GM23248 (cell line): Measurements from ENCODE around the gene CLDN14. TPM values are rescaled to one million over a fixed set of nuclear protein-coding genes. Genes with fewer than 3 reads are reported as not detected.

Experiments used
- DNase-seq: peaks from one replicate; pipeline ENCODE4 v3.0.0-alpha.2; 2015
- H2AFZ ChIP-seq: fragments of 200-600 bp; sonication (generic); 2 replicates; pipeline ENCODE4 v1.6.1; 2016; ENCODE audit warnings: antibody characterized with exemption
- H3F3A ChIP-seq: fragments of 200-600 bp; sonication (generic); 2 replicates; pipeline ENCODE4 v1.6.1; 2016; ENCODE audit warnings: mild to moderate bottlenecking, antibody characterized with exemption, mixed run types; ENCODE audit not compliant: insufficient read depth
- H3K27ac ChIP-seq: fragments of 200-600 bp; sonication (generic); 2 replicates; pipeline ENCODE4 v1.5.1; 2016; ENCODE audit warnings: mild to moderate bottlenecking
- H3K27me3 ChIP-seq: fragments of 200-600 bp; sonication (generic); replicated peaks from 2 replicates; pipeline ENCODE4 v1.6.1; 2016; ENCODE audit warnings: mild to moderate bottlenecking; ENCODE audit not compliant: insufficient read depth
- H3K36me3 ChIP-seq: fragments of 200-600 bp; sonication (generic); 2 replicates; pipeline ENCODE4 v1.6.1; 2016; ENCODE audit warnings: low read depth, mild to moderate bottlenecking
- H3K4me1 ChIP-seq: fragments of 200-600 bp; sonication (generic); 2 replicates; pipeline ENCODE4 v1.6.1; 2016; ENCODE audit warnings: mild to moderate bottlenecking; ENCODE audit not compliant: insufficient read depth
- H3K4me2 ChIP-seq: fragments of 200-600 bp; sonication (generic); one replicate; pipeline ENCODE4 v1.6.1; 2016; ENCODE audit warnings: mild to moderate bottlenecking; ENCODE audit not compliant: unreplicated experiment
- H3K4me3 ChIP-seq: fragments of 200-600 bp; sonication (generic); 2 replicates; pipeline ENCODE4 v1.5.1; 2016; ENCODE audit warnings: mild to moderate bottlenecking
- H3K79me2 ChIP-seq: fragments of 200-600 bp; sonication (generic); 2 replicates; pipeline ENCODE4 v1.6.1; 2016; ENCODE audit warnings: mild to moderate bottlenecking; ENCODE audit not compliant: insufficient read depth
- H3K9ac ChIP-seq: fragments of 200-600 bp; sonication (generic); 2 replicates; pipeline ENCODE4 v1.6.1; 2016; ENCODE audit warnings: mild to moderate bottlenecking
- H3K9me2 ChIP-seq: fragments of 200-600 bp; sonication (generic); 2 replicates; pipeline ENCODE4 v1.6.1; 2016; ENCODE audit warnings: mixed run types, mild to moderate bottlenecking, moderate library complexity; ENCODE audit not compliant: insufficient read depth
- H3K9me3 ChIP-seq: fragments of 200-600 bp; sonication (generic); one replicate; pipeline ENCODE4 v1.6.1; 2017; ENCODE audit warnings: low read depth
- H4K20me1 ChIP-seq: fragments of 200-600 bp; sonication (generic); 2 replicates; pipeline ENCODE4 v1.6.0; 2016; ENCODE audit not compliant: insufficient read depth
- EZH2 ChIP-seq: fragments of 200-600 bp; sonication (generic); IDR thresholded peaks from 2 replicates; pipeline ENCODE4 v1.6.1; 2018; ENCODE audit warnings: antibody characterized with exemption, mild to moderate bottlenecking; ENCODE audit not compliant: insufficient read depth, poor library complexity, severe bottlenecking
- EZH2phosphoT487 ChIP-seq: fragments of 200-600 bp; sonication (generic); IDR thresholded peaks from 2 replicates; pipeline ENCODE4 v1.6.1; 2018; ENCODE audit warnings: antibody characterized with exemption, moderate library complexity, mild to moderate bottlenecking, low read depth; ENCODE audit not compliant: insufficient read depth
- WGBS, 2 experiments: methylation state at CpG; one replicate each; pipeline ENCODE4 v1.1.6; 2015 to 2017; ENCODE audit warnings: low lambda C conversion rate in 2 of 2, low coverage in 1 of 2; ENCODE audit errors: missing lambda C conversion rate in 2 of 2; 5-methylcytosine and 5-hydroxymethylcytosine counted together
- in situ Hi-C: fragments of 300-500 bp; cut with MboI; formaldehyde crosslinking; loops from 2 replicates; pipeline ENCODE4 v1.15.0; 2020
- polyA plus RNA-seq: library from polyadenylated mRNA; unstranded; fragments of >200 nt; fragmentation: Nextera tagmentation; extraction: Ambion mirVana; gene quantifications from 2 replicates; pipeline ENCODE4 v1.2.1, GENCODE V29; 2016
- total RNA-seq: library from RNA; depleted of rRNA; stranded (reverse); fragments of >200 nt; shearing (Covaris generic); gene quantifications from 2 replicates; pipeline ENCODE4 v1.2.3, GENCODE V29; 2014

Gene CLDN14
- total and polyA plus RNA-seq, 2 experiments from 2014 or later: not detected

DNA sequence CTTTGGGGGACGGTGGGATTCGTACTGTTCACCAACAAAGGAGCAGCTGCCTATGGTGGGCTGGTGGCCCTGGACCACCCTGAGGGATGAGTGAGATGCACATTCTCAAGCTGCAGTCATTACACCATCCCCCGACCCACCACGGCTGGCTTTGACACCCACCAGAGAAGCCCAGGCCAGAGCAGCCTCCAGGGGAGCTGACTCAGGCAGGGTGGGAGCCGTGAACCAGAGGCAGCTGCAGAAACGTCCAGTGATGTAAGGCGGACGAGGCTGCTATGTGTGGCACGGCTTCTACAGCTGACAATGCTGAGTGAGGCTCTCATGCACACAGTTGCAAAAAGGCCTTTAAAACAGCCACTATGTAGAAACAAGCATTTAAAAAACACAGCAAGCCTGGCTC is 54.6 kb downstream of the CLDN14 start:
- H3K4me2 ChIP-seq: no peak overlapping the region
- peaks cover 8% of the 10 kb centered on the region; the same call in 1 of the 2 replicates for H3F3A ChIP-seq
- H2AFZ ChIP-seq: no peak overlapping the region
- peak; percentile 25 for DNase-seq
- no peak overlapping the region for H3K9ac ChIP-seq
- H3K9me3 ChIP-seq: no peaks in the 10 kb centered on the region
- H3K79me2 ChIP-seq: no peaks in the 10 kb centered on the region
- WGBS, 2 experiments: 83 to 84% methylated on average over 9 of the region's 9 CpGs
- in situ Hi-C loops: loop anchor here (10.0 kb wide), 1 partner anchor 170 kb away; no protein-coding TSS in a partner anchor
- H3K27ac ChIP-seq: no peak overlapping the region
- no peaks in the 10 kb centered on the region for H3K9me2 ChIP-seq
- no peaks in the 10 kb centered on the region for H4K20me1 ChIP-seq
- no peaks in the 10 kb centered on the region for H3K27me3 ChIP-seq
- peaks cover 9% of the 10 kb centered on the region for H3K4me1 ChIP-seq
- no peak overlapping the region for H3K4me3 ChIP-seq
- TF ChIP-seq EZH2phosphoT487: no peak
- TF ChIP-seq EZH2: no peak
- no peaks in the 10 kb centered on the region for H3K36me3 ChIP-seq

DNA sequence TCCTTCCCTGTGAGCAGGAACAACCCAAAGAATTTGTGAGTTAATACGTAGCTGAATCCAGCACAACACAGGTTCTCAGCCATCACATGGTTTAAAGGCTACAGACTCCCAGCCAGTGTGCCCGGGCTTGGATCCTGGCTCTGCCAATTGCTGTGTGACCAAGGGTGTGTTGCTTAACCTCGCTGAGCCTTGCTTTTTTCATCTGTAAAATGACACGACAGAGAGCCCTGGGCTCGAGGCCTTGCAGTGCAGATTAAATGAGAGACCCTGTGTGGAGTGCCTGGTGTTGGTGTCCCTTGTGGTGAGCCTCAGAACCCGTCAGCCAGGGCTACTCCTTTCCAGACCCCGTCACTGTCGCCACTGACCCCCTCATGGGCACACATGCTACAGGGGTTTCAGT is 55.3 kb downstream of the CLDN14 start:
- Histone ChIP-seq H4K20me1 (no peaks in the 10 kb centered on the region), H3K27ac (no peak overlapping the region), H3K9ac (no peak overlapping the region), H3K4me2 (no peak overlapping the region), H3K27me3 (no peaks in the 10 kb centered on the region), H3K9me3 (no peaks in the 10 kb centered on the region), H3K79me2 (no peaks in the 10 kb centered on the region), H3K36me3 (no peaks in the 10 kb centered on the region), H3F3A (0 out of 2 replicates have a peak, but pooled peaks cover 6% of the 10 kb centered on the region), H3K9me2 (no peaks in the 10 kb centered on the region), H3K4me1 (peaks cover 6% of the 10 kb centered on the region), H3K4me3 (no peak overlapping the region), H2AFZ (no peak overlapping the region)
- no peak for TF ChIP-seq EZH2
- TF ChIP-seq EZH2phosphoT487: no peak
- no peak for DNase-seq
- in situ Hi-C loops: loop anchor here (10.0 to 25.0 kb wide), 2 partner anchors 170 to 513 kb away; no protein-coding TSS in a partner anchor
- WGBS, 2 experiments: 97 to 99% methylated on average over 8 of the region's 8 CpGs

DNA sequence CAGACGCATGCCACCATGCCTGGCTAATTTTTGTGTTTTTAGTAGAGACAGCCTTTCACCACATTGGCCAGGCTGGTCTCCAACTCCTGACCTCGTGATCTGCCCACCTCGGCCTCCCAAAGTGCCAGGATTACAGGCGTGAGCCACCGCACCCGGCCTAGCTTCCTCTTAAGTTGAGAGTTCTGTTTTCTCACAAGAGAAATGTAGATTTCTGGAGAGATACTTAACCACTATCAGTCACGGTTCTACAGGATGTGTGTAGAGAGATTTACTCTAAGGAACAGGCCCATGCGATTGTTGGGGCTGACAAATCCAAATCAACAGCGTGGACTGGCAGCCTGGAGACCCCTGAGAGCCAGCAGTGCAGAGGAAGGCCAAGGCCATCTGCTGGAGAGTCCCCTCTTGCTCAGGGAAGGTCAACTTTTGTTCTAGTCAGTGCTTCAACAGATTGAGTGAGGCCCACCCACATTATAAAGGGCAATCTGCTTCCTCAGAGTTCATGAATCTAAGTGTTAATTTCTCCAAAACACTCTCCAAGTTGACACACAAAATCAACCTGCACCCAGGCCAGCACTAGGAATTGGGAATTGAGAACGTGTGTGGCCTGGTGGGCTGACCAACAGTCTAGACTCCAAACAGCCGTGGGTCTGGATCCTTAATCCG is 56.0 kb downstream of the CLDN14 start:
- H3K9me2 ChIP-seq: no peaks in the 10 kb centered on the region
- no peaks in the 10 kb centered on the region for H3K4me1 ChIP-seq
- H3K4me3 ChIP-seq: no peak overlapping the region
- H3K27me3 ChIP-seq: no peaks in the 10 kb centered on the region
- in situ Hi-C loops: loop anchor here (10.0 to 25.0 kb wide), 2 partner anchors 171 to 513 kb away; no protein-coding TSS in a partner anchor
- no peaks in the 10 kb centered on the region for H3K36me3 ChIP-seq
- H4K20me1 ChIP-seq: no peaks in the 10 kb centered on the region
- H3K4me2 ChIP-seq: no peak overlapping the region
- no peaks in the 10 kb centered on the region for H3F3A ChIP-seq
- no peaks in the 10 kb centered on the region for H3K9me3 ChIP-seq
- 98 to 99% methylated on average over 12 of the region's 12 CpGs for WGBS, 2 experiments
- TF ChIP-seq EZH2: no peak
- no peak for TF ChIP-seq EZH2phosphoT487
- H2AFZ ChIP-seq: no peak overlapping the region
- no peak overlapping the region for H3K27ac ChIP-seq
- no peak for DNase-seq
- H3K79me2 ChIP-seq: no peaks in the 10 kb centered on the region
- no peak overlapping the region for H3K9ac ChIP-seq

DNA sequence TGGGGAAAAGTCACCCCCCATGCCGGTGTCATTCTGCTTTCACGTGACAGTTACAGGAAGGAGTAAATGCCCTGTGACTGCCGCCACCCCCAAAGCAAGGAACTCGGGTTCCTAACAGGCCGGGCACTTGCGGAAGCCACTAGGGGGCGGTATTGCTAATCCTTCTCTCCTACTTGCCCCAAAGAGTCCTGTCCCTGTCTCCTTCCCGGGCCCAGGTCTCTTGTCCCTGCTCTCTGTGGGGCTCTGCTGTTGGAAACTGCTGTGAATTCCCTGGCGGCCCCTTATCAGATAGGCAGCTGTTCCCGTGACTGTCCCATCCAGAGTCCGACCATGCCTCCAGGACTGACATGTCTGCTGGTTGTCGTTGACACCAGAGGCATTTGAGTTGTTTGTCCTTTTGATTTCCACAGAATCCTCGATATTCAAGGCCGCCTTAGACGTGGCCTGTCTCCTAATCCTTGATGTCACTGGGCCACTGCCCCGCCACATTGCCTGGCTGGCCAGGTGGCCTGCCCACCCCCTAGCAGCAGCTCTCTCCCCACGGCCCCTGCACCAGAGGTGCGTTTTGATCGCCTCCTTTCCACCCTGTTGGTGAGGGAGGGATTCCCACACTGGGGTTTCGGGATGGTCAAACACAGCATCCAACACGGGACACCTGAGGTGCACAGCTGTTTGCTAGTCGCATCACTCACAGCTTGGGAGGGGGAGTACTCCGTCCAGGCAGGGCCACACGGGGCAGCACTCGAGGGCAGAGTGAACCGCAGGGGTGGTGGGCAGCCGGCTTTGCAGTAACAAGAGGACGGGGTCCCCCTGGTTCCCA is 57.4 kb downstream of the CLDN14 start:
- no peaks in the 10 kb centered on the region for H3K9me2 ChIP-seq
- H3K9ac ChIP-seq: no peak overlapping the region
- H3F3A ChIP-seq: no peaks in the 10 kb centered on the region
- no peak overlapping the region for H3K27ac ChIP-seq
- H4K20me1 ChIP-seq: no peaks in the 10 kb centered on the region
- in situ Hi-C loops: loop anchor here (10.0 to 25.0 kb wide), 2 partner anchors 172 to 515 kb away; no protein-coding TSS in a partner anchor
- H3K79me2 ChIP-seq: no peaks in the 10 kb centered on the region
- H3K4me3 ChIP-seq: no peak overlapping the region
- H3K4me2 ChIP-seq: no peak overlapping the region
- H3K27me3 ChIP-seq: no peaks in the 10 kb centered on the region
- 81 to 83% methylated on average over 26 to 27 of the region's 28 CpGs for WGBS, 2 experiments
- H3K9me3 ChIP-seq: no peaks in the 10 kb centered on the region
- TF ChIP-seq EZH2: no peak
- TF ChIP-seq EZH2phosphoT487: no peak
- DNase-seq: peak; percentile 66
- no peak overlapping the region for H2AFZ ChIP-seq
- no peaks in the 10 kb centered on the region for H3K4me1 ChIP-seq
- H3K36me3 ChIP-seq: no peaks in the 10 kb centered on the region
